DOHH2 (cell line): ENCODE measurements around the gene PCNX2.

Source experiments
- H3F3A ChIP-seq: fragments of 200-600 bp; sonication (generic), shearing (Covaris generic); 2 replicates; pipeline ENCODE4 v1.6.0; 2016; ENCODE audit warnings: antibody characterized with exemption, mild to moderate bottlenecking; ENCODE audit not compliant: control insufficient read depth, insufficient read depth
- H3K27ac ChIP-seq: fragments of 200-600 bp; sonication (generic); 2 replicates; pipeline ENCODE4 v1.5.1; 2014; ENCODE audit warnings: low read depth, mild to moderate bottlenecking, low read length, moderate library complexity
- H3K27me3 ChIP-seq: fragments of 200-600 bp; sonication (generic); 2 replicates; pipeline ENCODE4 v1.6.1; 2014; ENCODE audit warnings: mild to moderate bottlenecking, low read length, mixed read lengths; ENCODE audit not compliant: control insufficient read depth
- H3K36me3 ChIP-seq: fragments of 200-600 bp; sonication (generic); 2 replicates; pipeline ENCODE4 v1.6.1; 2014; ENCODE audit warnings: mild to moderate bottlenecking, low read length, moderate library complexity, mixed read lengths; ENCODE audit not compliant: control insufficient read depth
- H3K4me1 ChIP-seq: fragments of 200-600 bp; sonication (generic); 2 replicates; pipeline ENCODE4 v1.6.1; 2014; ENCODE audit warnings: mild to moderate bottlenecking, low read length, mixed read lengths; ENCODE audit not compliant: control insufficient read depth
- H3K4me2 ChIP-seq: fragments of 200-600 bp; sonication (generic); 2 replicates; pipeline ENCODE4 v1.6.0; 2014; ENCODE audit warnings: mild to moderate bottlenecking, low read length, moderate library complexity
- H3K4me3 ChIP-seq: fragments of 200-600 bp; sonication (generic); 2 replicates; pipeline ENCODE4 v1.5.1; 2014; ENCODE audit warnings: mild to moderate bottlenecking, low read length, mixed read lengths
- H3K79me2 ChIP-seq: fragments of 200-600 bp; sonication (generic); 2 replicates; pipeline ENCODE4 v1.6.1; 2014; ENCODE audit warnings: mild to moderate bottlenecking, low read length, mixed read lengths; ENCODE audit not compliant: control insufficient read depth
- H3K9me2 ChIP-seq: fragments of 200-600 bp; sonication (generic); replicated peaks from 2 replicates; pipeline ENCODE4 v1.6.1; 2014; ENCODE audit warnings: mild to moderate bottlenecking, low read length, mixed read lengths; ENCODE audit not compliant: control insufficient read depth
- H3K9me3 ChIP-seq: fragments of 200-600 bp; sonication (generic); 2 replicates; pipeline ENCODE4 v1.6.1; 2014; ENCODE audit warnings: antibody characterized with exemption, low read length, mixed read lengths; ENCODE audit not compliant: control insufficient read depth, insufficient read depth
- H4K20me1 ChIP-seq: fragments of 200-600 bp; sonication (generic); 2 replicates; pipeline ENCODE4 v1.6.0; 2014; ENCODE audit warnings: low read depth, mild to moderate bottlenecking, antibody characterized with exemption, low read length, moderate library complexity; ENCODE audit not compliant: control insufficient read depth, insufficient read depth
- CTCF ChIP-seq: fragments of 200-600 bp; sonication (generic); IDR thresholded peaks from one replicate; pipeline ENCODE4 v1.5.1; 2014; ENCODE audit warnings: antibody characterized with exemption, mild to moderate bottlenecking, low read depth, low read length; ENCODE audit not compliant: poor library complexity, severe bottlenecking
- EZH2phosphoT487 ChIP-seq: fragments of 200-600 bp; sonication (generic); IDR thresholded peaks from 2 replicates; pipeline ENCODE4 v1.6.1; 2017; ENCODE audit warnings: borderline replicate concordance, mild to moderate bottlenecking, antibody characterized with exemption, low read length, moderate library complexity, mixed read lengths

PCNX2 gene

GRCh38 chr1:233168384-233168783, 127.1 kb downstream of the PCNX2 start:
- Histone ChIP-seq H3F3A (0 out of 2 replicates have a peak, but pooled peaks cover 3% of the 10 kb centered on the region), H3K4me3 (no peak overlapping the region), H3K27me3 (no peaks in the 10 kb centered on the region), H3K4me1 (peaks cover 5% of the 10 kb centered on the region), H3K79me2 (no peaks in the 10 kb centered on the region), H3K4me2 (no peak overlapping the region), H3K36me3 (no peaks in the 10 kb centered on the region), H3K27ac (no peak overlapping the region), H3K9me3 (peaks cover 4% of the 10 kb centered on the region; the same call in 1 of the 2 replicates), H4K20me1 (no peaks in the 10 kb centered on the region), H3K9me2 (no peaks in the 10 kb centered on the region)
- TF ChIP-seq CTCF (no peak), EZH2phosphoT487 (no peak)

GRCh38 chr1:233166896-233167295, 128.6 kb downstream of the PCNX2 start:
- Histone ChIP-seq H3K9me2 (no peaks in the 10 kb centered on the region), H3K4me1 (peaks cover 5% of the 10 kb centered on the region), H3K9me3 (no peaks in the 10 kb centered on the region; the same call in 1 of the 2 replicates), H3K27me3 (no peaks in the 10 kb centered on the region), H3K4me2 (no peak overlapping the region), H3F3A (0 out of 2 replicates have a peak, but pooled peaks cover 3% of the 10 kb centered on the region), H3K4me3 (no peak overlapping the region), H3K27ac (no peak overlapping the region), H3K36me3 (no peaks in the 10 kb centered on the region), H4K20me1 (no peaks in the 10 kb centered on the region), H3K79me2 (no peaks in the 10 kb centered on the region)
- TF ChIP-seq EZH2phosphoT487: no peak
- no peak for TF ChIP-seq CTCF

- Histone ChIP-seq H3K9me3 (no peaks in the 10 kb centered on the region; the same call in 1 of the 2 replicates), H3K79me2 (no peaks in the 10 kb centered on the region), H3K27ac (no peak overlapping the region), H3K4me1 (no peaks in the 10 kb centered on the region), H4K20me1 (no peaks in the 10 kb centered on the region), H3F3A (0 out of 2 replicates have a peak, but pooled peaks cover 3% of the 10 kb centered on the region), H3K27me3 (no peaks in the 10 kb centered on the region), H3K36me3 (no peaks in the 10 kb centered on the region), H3K9me2 (no peaks in the 10 kb centered on the region), H3K4me2 (no peak overlapping the region), H3K4me3 (no peak overlapping the region)
- no peak for TF ChIP-seq EZH2phosphoT487
- no peak for TF ChIP-seq CTCF
Measured at GRCh38 chr1:233163696-233164095, 131.8 kb downstream of the PCNX2 start.
